ENCODE measurements around the gene LIPT2. TPM values are rescaled to one million over a fixed set of nuclear protein-coding genes. Genes with fewer than 3 reads are reported as not detected.

Gene LIPT2
- total RNA-seq, 1 experiment from 2014 or later: 9.3 TPM

- TF ChIP-seq PREB (CRISPR knock-in tag; IDR thresholded peaks at IDR 0.05; ENCODE audit: borderline replicate concordance) (no peak), MYBL2 (CRISPR knock-in tag; IDR thresholded peaks at IDR 0.05) (0 out of 2 replicates have a peak, but pooled peaks have one; percentile 78), ZNF232 (CRISPR knock-in tag; IDR thresholded peaks at IDR 0.05) (peak; percentile 31; the same call in 1 of the 2 replicates), CBFB (CRISPR knock-in tag; IDR thresholded peaks at IDR 0.05; ENCODE audit: low read depth) (no peak), JAZF1 (CRISPR knock-in tag; IDR thresholded peaks at IDR 0.05) (no peak), TEAD1 (CRISPR knock-in tag; IDR thresholded peaks at IDR 0.05) (peak; percentile 69; the same call in 1 of the 2 replicates), ZBTB21 (CRISPR knock-in tag; IDR thresholded peaks at IDR 0.05; ENCODE audit: borderline replicate concordance) (0 out of 2 replicates have a peak, but pooled peaks have one; percentile 42), ZNF219 (CRISPR knock-in tag; IDR thresholded peaks at IDR 0.05; ENCODE audit: borderline replicate concordance) (0 out of 2 replicates have a peak, but pooled peaks have one; percentile 11), ZNF121 (CRISPR knock-in tag; IDR thresholded peaks at IDR 0.05) (0 out of 2 replicates have a peak, but pooled peaks have one; percentile 1), HMGXB4 (CRISPR knock-in tag; IDR thresholded peaks at IDR 0.05) (peak; percentile 97), ESRRA (CRISPR knock-in tag; IDR thresholded peaks at IDR 0.05; ENCODE audit: borderline replicate concordance) (peak; percentile 83; the same call in 1 of the 2 replicates), ELF4 (CRISPR knock-in tag; IDR thresholded peaks at IDR 0.05; ENCODE audit: low read depth) (peak; percentile 67; the same call in 1 of the 2 replicates), MLX (CRISPR knock-in tag; IDR thresholded peaks at IDR 0.05) (peak; percentile 87; the same call in 1 of the 2 replicates), USF1 (CRISPR knock-in tag; IDR thresholded peaks at IDR 0.05) (no peak), JUN (CRISPR knock-in tag; IDR thresholded peaks at IDR 0.05) (peak; percentile 82), RELA (CRISPR knock-in tag; IDR thresholded peaks at IDR 0.05; ENCODE audit: borderline replicate concordance) (peak; percentile 93), IRF2 (CRISPR knock-in tag; IDR thresholded peaks at IDR 0.05; ENCODE audit: borderline replicate concordance, low read depth) (no peak), CREB1 (CRISPR knock-in tag; IDR thresholded peaks at IDR 0.05) (0 out of 2 replicates have a peak, but pooled peaks have one; percentile 52), SP1 (CRISPR knock-in tag; conservative IDR thresholded peaks at IDR 0.05) (peak; percentile 78), FOXP1 (CRISPR knock-in tag; IDR thresholded peaks at IDR 0.05; ENCODE audit: borderline replicate concordance) (peak; percentile 72), ZNF425 (CRISPR knock-in tag; conservative IDR thresholded peaks at IDR 0.05) (no peak)
- TF ChIP-seq, protein P1, sequence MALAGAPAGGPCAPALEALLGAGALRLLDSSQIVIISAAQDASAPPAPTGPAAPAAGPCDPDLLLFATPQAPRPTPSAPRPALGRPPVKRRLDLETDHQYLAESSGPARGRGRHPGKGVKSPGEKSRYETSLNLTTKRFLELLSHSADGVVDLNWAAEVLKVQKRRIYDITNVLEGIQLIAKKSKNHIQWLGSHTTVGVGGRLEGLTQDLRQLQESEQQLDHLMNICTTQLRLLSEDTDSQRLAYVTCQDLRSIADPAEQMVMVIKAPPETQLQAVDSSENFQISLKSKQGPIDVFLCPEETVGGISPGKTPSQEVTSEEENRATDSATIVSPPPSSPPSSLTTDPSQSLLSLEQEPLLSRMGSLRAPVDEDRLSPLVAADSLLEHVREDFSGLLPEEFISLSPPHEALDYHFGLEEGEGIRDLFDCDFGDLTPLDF (CRISPR knock-in tag; IDR thresholded peaks at IDR 0.05): peak; percentile 34; the same call in 1 of the 2 replicates
- TF ChIP-seq, protein P2, sequence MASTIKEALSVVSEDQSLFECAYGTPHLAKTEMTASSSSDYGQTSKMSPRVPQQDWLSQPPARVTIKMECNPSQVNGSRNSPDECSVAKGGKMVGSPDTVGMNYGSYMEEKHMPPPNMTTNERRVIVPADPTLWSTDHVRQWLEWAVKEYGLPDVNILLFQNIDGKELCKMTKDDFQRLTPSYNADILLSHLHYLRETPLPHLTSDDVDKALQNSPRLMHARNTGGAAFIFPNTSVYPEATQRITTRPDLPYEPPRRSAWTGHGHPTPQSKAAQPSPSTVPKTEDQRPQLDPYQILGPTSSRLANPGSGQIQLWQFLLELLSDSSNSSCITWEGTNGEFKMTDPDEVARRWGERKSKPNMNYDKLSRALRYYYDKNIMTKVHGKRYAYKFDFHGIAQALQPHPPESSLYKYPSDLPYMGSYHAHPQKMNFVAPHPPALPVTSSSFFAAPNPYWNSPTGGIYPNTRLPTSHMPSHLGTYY (CRISPR knock-in tag; IDR thresholded peaks at IDR 0.05): no peak
- TF ChIP-seq, protein P3, sequence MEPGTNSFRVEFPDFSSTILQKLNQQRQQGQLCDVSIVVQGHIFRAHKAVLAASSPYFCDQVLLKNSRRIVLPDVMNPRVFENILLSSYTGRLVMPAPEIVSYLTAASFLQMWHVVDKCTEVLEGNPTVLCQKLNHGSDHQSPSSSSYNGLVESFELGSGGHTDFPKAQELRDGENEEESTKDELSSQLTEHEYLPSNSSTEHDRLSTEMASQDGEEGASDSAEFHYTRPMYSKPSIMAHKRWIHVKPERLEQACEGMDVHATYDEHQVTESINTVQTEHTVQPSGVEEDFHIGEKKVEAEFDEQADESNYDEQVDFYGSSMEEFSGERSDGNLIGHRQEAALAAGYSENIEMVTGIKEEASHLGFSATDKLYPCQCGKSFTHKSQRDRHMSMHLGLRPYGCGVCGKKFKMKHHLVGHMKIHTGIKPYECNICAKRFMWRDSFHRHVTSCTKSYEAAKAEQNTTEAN (CRISPR knock-in tag; IDR thresholded peaks at IDR 0.05): 0 out of 2 replicates have a peak, but pooled peaks have one; percentile 76
- TF ChIP-seq, protein P4, sequence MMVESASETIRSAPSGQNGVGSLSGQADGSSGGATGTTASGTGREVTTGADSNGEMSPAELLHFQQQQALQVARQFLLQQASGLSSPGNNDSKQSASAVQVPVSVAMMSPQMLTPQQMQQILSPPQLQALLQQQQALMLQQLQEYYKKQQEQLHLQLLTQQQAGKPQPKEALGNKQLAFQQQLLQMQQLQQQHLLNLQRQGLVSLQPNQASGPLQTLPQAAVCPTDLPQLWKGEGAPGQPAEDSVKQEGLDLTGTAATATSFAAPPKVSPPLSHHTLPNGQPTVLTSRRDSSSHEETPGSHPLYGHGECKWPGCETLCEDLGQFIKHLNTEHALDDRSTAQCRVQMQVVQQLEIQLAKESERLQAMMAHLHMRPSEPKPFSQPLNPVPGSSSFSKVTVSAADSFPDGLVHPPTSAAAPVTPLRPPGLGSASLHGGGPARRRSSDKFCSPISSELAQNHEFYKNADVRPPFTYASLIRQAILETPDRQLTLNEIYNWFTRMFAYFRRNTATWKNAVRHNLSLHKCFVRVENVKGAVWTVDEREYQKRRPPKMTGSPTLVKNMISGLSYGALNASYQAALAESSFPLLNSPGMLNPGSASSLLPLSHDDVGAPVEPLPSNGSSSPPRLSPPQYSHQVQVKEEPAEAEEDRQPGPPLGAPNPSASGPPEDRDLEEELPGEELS (CRISPR knock-in tag; IDR thresholded peaks at IDR 0.05): no peak; the same call in 1 of the 2 replicates
These were observed at the start of gene LIPT2 (continued) for GRCh38 chr11:74492974-74493790.
